GM19240 (cell line): Measurements from ENCODE around the gene TRAF3IP1.

Source experiments
- DNase-seq: peaks from one replicate; pipeline ENCODE4 v3.0.0; 2011; ENCODE audit warnings: low spot score; ENCODE audit not compliant: insufficient read length

Gene TRAF3IP1

GRCh38 chr2:238444242-238444641, 123.9 kb downstream of the TRAF3IP1 start:
- DNase-seq = no peak

DNA sequence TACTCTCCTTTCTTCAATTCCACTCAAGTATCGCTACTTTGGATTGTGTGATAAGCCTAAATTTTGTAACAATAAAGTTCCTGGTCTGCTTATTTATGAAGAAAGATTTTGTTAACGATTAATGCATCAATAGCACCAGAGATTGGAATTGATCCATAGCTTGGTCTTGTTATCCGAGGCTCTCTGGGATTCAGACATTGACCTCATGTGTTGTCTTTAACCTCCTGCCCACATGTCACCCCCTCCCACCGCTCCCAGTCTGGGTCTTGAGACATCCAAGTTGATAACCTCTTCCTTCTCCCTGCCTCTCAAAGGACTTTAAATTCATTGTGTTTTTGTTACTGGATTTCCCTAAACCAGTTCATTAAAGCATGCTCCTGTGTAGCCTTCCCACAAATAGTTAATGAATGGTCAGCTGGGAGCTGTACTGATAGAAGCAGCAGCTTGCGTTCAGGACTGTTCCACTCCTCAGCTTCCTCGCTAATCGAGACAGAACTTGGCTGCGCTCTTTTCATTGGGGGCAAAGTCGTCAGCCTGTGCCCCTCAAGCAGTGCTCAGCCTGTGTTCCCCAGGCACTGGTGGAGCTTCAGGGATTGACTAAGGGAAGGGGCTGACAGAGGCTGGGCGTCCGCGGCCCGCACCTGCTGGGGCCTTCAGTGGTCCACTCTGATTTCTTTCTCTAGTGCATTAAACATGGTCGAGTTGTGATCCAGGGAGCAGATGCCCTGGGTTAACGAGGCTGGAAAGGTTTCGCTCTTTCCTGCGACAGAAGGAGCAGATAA, 125.3 kb downstream of the TRAF3IP1 start:
- DNase-seq = no peak

DNA sequence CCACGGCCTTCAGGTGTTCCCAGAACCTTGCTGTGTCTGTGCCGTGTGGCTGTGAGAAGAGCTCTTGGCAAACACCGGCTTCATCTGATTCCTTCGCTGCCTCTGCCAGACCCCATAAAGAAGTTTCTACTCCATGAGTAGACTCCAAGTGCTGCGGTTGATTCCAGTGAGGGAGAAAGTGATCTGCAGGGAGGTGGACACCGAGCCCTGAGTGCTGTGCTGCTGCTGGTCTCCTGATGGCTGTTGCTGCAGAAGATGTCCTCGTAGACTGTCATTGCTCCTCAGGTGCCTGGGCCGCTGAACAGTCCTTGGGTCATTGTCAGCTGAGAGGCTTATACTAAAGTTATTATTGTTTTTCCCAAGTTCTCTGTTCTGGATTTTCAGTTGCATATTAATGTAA, 126.1 kb downstream of the TRAF3IP1 start:
- no peak for DNase-seq

DNA sequence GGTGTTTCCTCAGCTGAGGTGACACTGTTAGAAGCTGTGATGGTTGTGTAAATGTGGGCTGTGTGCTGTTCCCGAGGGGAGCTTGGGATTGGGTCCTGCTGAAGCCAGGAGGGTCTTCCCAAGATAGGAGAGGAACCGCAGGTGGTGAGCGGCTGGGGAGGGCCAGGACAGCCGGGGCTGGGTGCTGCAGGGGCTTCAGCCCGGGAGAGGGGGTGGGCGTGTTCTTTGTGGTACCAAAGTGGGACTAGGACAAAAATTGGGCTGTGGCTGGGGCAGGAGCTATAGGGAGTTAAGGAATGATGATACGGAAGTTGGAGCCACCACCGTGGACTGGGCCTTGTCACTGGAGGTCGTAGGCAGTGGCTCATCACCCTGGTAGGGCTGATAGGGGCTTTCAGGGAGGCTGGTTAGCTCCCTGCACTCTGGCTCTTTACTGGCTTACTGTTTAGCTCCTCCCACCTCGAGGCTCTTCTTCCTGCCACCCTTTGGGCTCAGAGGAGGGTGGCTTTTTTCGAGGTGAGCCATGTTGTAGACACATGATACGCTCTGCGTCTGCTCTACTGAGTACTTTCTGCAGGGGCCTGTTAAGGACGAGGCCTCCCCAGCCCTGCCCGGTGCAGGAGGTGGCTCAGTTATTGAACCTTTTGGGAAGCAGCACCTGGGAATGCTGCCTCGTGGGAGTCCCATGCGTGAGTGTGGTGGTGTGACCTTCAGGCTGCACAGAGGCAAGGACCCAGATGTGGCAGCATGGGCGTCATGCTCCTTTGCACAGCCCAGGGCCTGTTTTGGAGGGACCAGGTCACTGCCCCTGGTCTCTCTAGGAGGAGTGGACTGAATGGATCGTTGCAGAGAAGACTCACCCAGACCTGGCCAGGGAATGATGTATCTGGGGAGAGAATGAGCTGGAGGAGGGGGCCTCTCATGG, 128.0 kb downstream of the TRAF3IP1 start:
- no peak for DNase-seq

- DNase-seq = no peak
These were observed 128.9 kb downstream of the TRAF3IP1 start for GRCh38 chr2:238449241-238449640.

DNA sequence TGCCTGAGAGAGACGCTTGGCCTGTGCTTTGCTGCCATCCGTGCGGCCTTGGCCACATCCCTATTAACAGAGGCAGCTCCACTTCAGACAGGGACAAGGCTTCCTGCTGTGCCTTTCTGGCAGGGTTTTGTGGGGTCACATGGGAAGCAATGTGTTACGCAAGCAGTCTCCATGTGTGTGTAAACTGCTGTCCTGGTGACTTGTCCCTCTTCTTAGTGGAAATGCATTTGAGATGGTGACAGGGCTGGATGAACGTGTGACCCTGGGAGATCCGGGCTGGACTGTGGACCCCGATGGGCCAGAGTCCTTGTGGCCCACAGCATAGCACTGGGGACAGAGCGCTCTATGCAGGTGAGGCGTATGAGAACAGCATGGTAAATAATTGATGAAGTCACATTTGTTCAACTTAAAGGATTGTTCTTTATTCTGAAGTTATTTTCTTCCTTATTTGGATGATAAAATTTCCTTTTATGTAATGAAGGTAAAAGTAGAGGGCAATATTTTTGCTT, 129.6 kb downstream of the TRAF3IP1 start:
- DNase-seq = no peak

GRCh38 chr2:238450440-238450861, 130.1 kb downstream of the TRAF3IP1 start:
- no peak for DNase-seq
